ENCODE measurements around the gene INS. TPM values are rescaled to one million over a fixed set of nuclear protein-coding genes. Genes with fewer than 3 reads are reported as not detected.
A peak's percentile ranks its signal among the peaks of the same experiment; 100 is the strongest.

The INS gene
- total RNA-seq, 2 donors from 2014 or later, result not detected

DNA sequence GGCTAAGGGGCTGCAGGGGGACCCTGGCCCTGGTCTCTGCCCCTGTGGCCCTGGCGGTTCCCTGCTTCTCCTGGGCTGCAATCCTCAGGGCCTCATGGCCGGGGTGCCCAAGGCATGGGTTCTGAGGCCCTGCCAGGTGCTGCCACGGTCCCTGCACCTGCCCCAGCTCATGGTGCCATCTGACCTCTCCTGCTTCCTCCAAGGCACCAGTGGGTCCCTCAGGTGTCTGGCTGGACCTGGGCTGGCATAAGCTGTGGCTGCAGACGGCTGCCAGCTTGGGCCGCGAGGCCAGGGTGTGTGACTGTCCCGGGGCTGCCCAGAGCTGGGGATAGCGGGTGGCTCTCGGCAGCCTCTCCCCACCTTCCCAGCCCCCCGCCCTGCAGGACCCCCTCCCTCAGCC lies 2.0 kb downstream of the INS start:
- TF ChIP-seq POLR2A (IDR thresholded peaks at IDR 0.05) (no peak), POLR2AphosphoS5 (IDR thresholded peaks at IDR 0.05) (no peak), CTCF (IDR thresholded peaks at IDR 0.05) (no peak)
- H3K27ac ChIP-seq, result no peak overlapping the region
- no peaks in the 10 kb centered on the region for H3K9me3 ChIP-seq
- WGBS, result 78% methylated on average over 10 of the region's 10 CpGs
- H3K4me1 ChIP-seq (replicated peaks), result no peaks in the 10 kb centered on the region
- no peaks in the 10 kb centered on the region for H3K27me3 ChIP-seq (replicated peaks; ENCODE audit: insufficient read depth)
- no peak for DNase-seq (ENCODE audit: low spot score)
- H3K4me3 ChIP-seq, result no peak overlapping the region
- intact Hi-C loops (cut with DNase I), result loop anchor here (10.0 kb wide), 2 partner anchors 234 to 504 kb away; no protein-coding TSS in a partner anchor
- no peaks in the 10 kb centered on the region for H3K36me3 ChIP-seq

DNA sequence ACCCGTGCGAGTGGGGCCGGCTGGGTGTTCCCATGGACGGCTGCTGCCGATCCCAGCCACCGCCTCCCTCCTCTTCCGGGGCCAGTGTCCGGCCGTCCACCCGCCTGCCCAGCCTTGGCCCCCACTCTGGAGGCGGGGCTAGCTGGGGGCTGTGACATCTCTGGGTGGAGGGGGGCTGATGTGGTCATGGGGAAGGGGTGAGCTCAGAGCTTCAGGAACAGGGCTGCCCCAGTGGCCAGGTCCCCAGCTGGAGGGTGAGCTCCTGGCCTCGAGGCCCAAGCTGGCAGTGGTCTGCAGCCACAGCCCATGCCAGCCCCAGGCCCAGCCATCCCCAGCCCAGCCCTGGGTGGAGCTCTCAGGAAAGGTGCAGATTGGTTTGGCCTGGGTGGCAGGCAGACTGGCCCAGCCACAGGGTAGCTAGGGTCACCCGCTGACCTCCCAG lies 2.7 kb downstream of the INS start:
- Histone ChIP-seq H3K4me1 (replicated peaks) (no peaks in the 10 kb centered on the region), H3K27me3 (replicated peaks; ENCODE audit: insufficient read depth) (no peaks in the 10 kb centered on the region), H3K4me3 (no peak overlapping the region), H3K9me3 (no peaks in the 10 kb centered on the region), H3K36me3 (no peaks in the 10 kb centered on the region), H3K27ac (no peak overlapping the region)
- TF ChIP-seq CTCF (IDR thresholded peaks at IDR 0.05) (no peak), POLR2A (IDR thresholded peaks at IDR 0.05) (no peak), POLR2AphosphoS5 (IDR thresholded peaks at IDR 0.05) (no peak)
- intact Hi-C loops (cut with DNase I), result loop anchor here (10.0 kb wide), 2 partner anchors 234 to 504 kb away; no protein-coding TSS in a partner anchor
- 75% methylated on average over 13 of the region's 13 CpGs for WGBS
- DNase-seq (ENCODE audit: low spot score), result no peak

DNA sequence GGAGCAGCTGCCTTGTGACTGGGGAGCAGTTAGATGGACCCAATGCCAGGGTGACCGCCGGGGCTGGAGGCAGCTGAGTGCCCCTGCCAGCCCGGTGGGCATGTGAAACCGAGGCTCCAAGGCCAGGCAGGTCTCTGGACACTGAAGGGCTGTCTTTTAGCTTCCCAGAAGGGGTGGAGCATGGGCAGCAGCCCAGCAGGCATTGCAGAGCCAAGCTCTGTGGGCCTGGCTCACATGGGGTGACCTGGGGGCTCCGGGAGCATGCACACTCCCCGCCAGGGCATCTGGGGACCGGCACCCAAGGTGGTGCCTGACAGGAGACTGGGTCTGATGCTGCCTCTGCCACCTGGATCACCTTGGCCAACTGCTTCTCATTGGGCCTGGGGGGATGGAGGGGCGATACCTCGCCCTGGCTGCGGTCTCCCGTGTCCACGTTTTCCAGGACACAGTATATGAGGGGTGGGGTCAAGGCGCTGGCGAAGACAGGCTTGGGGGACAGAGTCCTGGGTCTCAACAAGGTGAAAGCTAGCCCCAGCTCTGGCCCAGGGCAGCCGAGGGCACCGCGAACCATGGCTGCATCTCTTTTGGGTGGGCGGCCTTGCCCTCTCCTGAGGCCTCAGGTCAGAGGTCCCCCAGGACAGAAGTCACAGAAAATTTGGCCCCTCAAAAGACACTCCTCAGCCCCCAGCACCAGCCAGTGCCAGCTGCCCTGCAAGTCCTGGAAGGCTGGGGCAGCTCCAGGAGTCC lies 3.5 kb downstream of the INS start:
- Histone ChIP-seq H3K27me3 (replicated peaks; ENCODE audit: insufficient read depth) (no peaks in the 10 kb centered on the region), H3K27ac (no peak overlapping the region), H3K9me3 (no peaks in the 10 kb centered on the region), H3K4me3 (no peak overlapping the region), H3K4me1 (replicated peaks) (no peaks in the 10 kb centered on the region), H3K36me3 (no peaks in the 10 kb centered on the region)
- TF ChIP-seq POLR2AphosphoS5 (IDR thresholded peaks at IDR 0.05) (no peak), POLR2A (IDR thresholded peaks at IDR 0.05) (no peak), CTCF (IDR thresholded peaks at IDR 0.05) (no peak)
- DNase-seq (ENCODE audit: low spot score), result no peak
- 80% methylated on average over 18 of the region's 18 CpGs for WGBS
- intact Hi-C loops (cut with DNase I), result loop anchor here (10.0 kb wide), 2 partner anchors 233 to 503 kb away; no protein-coding TSS in a partner anchor

DNA sequence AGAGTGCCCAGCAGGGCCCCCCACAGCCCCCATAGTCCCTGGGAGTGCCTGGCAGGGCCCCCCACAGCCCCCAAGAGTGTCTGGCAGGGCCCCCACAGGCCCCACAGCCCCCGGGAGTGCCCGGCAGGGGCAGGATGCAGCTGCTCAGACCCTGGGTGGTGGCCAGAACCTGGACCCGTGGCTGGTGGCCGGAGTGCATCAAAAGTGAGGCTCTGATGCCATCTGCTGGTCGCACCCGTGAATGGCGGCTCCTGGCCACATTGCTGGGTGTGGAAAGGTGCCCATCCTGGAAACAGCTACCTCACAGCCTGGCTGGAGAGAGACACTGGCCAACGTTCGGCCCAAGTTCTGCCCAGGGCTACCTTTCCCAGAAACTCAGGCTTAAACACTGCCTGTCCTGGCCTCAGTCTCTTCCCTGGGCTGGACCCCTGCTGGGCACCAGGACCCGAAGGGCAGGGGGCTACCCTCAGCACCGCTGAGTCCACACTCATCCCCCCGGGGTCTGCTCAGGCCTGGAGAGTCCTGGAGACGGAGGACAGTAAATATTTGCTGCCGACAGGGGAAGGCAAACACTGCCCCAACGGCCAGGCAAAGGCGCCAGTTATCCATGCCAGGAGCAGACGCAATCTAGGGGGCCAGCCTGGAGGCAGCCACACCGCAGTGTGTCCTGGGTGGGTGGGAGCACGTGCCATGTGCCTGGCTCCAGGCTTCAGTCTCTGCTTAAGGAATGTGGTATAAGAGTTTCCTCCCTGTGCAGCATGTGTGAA lies 4.4 kb downstream of the INS start:
- H3K4me3 ChIP-seq, result no peak overlapping the region
- WGBS, result 24% methylated on average over 19 of the region's 19 CpGs
- peak; percentile 69 for DNase-seq (ENCODE audit: low spot score)
- H3K36me3 ChIP-seq, result no peaks in the 10 kb centered on the region
- no peaks in the 10 kb centered on the region for H3K9me3 ChIP-seq
- peak overlapping the region; percentile 10 to 30 for H3K27ac ChIP-seq
- H3K27me3 ChIP-seq (replicated peaks; ENCODE audit: insufficient read depth), result no peaks in the 10 kb centered on the region
- TF ChIP-seq POLR2A (IDR thresholded peaks at IDR 0.05), result no peak
- TF ChIP-seq POLR2AphosphoS5 (IDR thresholded peaks at IDR 0.05), result peak; percentile 8
- peak; percentile 25 to 88 (median 79) for TF ChIP-seq CTCF (IDR thresholded peaks at IDR 0.05)
- intact Hi-C loops (cut with DNase I), result loop anchor here (10.0 kb wide), 2 partner anchors 232 to 502 kb away; no protein-coding TSS in a partner anchor
- no peaks in the 10 kb centered on the region for H3K4me1 ChIP-seq (replicated peaks)

Measured in prostate gland (tissue), 2 donors.